NT2/D1 (cell line): ENCODE measurements around the gene PPIP5K2.

Source experiments
- DNase-seq: peaks from one replicate; pipeline ENCODE4 v3.0.0-alpha.2; 2011; ENCODE audit warnings: low read depth, low spot score
- H3K27me3 ChIP-seq: 2 replicates; pipeline ENCODE4 v1.6.0; 2011; ENCODE audit warnings: mild to moderate bottlenecking; ENCODE audit not compliant: insufficient read length, insufficient read depth
- H3K36me3 ChIP-seq: 2 replicates; pipeline ENCODE4 v1.6.1; 2011; ENCODE audit warnings: mild to moderate bottlenecking, low read length, mixed read lengths; ENCODE audit not compliant: insufficient read depth, insufficient read length
- H3K4me1 ChIP-seq: 2 replicates; pipeline ENCODE4 v1.5.1; 2011; ENCODE audit not compliant: insufficient read depth, insufficient read length
- H3K4me3 ChIP-seq: 2 replicates; pipeline ENCODE4 v1.5.1; 2011; ENCODE audit warnings: low read depth; ENCODE audit not compliant: insufficient read length
- H3K9ac ChIP-seq: 2 replicates; pipeline ENCODE4 v1.6.0; 2011; ENCODE audit warnings: low read depth; ENCODE audit not compliant: insufficient read length
- H3K9me3 ChIP-seq: 2 replicates; pipeline ENCODE4 v1.5.1; 2011; ENCODE audit warnings: mild to moderate bottlenecking, low read length; ENCODE audit not compliant: insufficient read depth
- SUZ12 ChIP-seq: IDR thresholded peaks from 2 replicates; pipeline ENCODE4 v1.6.1; 2011; ENCODE audit not compliant: insufficient read length, insufficient read depth; ENCODE audit errors: extremely low read depth
- YY1 ChIP-seq: IDR thresholded peaks from 2 replicates; pipeline ENCODE4 v1.6.1; 2011; ENCODE audit not compliant: insufficient read length, insufficient read depth
- ZNF274 ChIP-seq: IDR thresholded peaks from 2 replicates; pipeline ENCODE4 v1.6.1; 2011; ENCODE audit warnings: mild to moderate bottlenecking, low read depth, low read length

Gene PPIP5K2

DNA sequence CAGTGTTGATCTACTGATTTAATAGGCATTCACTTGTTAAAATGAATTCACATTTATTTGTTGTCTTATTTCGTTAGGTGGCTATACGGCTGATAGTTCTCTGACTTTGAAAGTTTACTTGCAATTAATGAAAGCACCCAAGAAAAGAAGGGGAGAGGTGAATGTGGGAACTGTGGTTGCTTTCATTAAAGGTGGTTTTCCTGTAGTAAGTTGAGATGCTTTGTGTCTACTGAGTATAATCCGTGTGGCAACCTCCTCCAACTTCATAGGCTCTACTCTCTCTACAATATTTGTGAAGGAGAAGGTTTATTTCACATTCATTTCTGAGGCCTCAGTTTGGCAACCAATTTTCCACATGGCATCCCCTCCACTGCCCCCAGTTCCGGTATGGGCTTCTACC is 125.7 kb downstream of the PPIP5K2 start:
- no peaks in the 10 kb centered on the region for H3K36me3 ChIP-seq
- DNase-seq = no peak
- H3K4me3 ChIP-seq = no peak overlapping the region

GRCh38 chr5:103247118-103247517 is 127.0 kb downstream of the PPIP5K2 start:
- no peak for DNase-seq
- Histone ChIP-seq H3K4me1 (no peaks in the 10 kb centered on the region), H3K9ac (no peak overlapping the region), H3K27me3 (no peaks in the 10 kb centered on the region), H3K4me3 (no peak overlapping the region), H3K9me3 (no peaks in the 10 kb centered on the region), H3K36me3 (no peaks in the 10 kb centered on the region)
- TF ChIP-seq SUZ12 (no peak), YY1 (no peak), ZNF274 (no peak)

More for the DNA sequence above, 125.7 kb downstream of the PPIP5K2 start:
- Histone ChIP-seq H3K27me3 (no peaks in the 10 kb centered on the region), H3K9me3 (no peaks in the 10 kb centered on the region), H3K4me1 (no peaks in the 10 kb centered on the region), H3K9ac (no peak overlapping the region)
- TF ChIP-seq ZNF274 (no peak), SUZ12 (no peak), YY1 (no peak)

- Histone ChIP-seq H3K9me3 (no peaks in the 10 kb centered on the region), H3K27me3 (no peaks in the 10 kb centered on the region), H3K36me3 (no peaks in the 10 kb centered on the region), H3K9ac (no peak overlapping the region), H3K4me3 (no peak overlapping the region), H3K4me1 (no peaks in the 10 kb centered on the region)
- no peak for TF ChIP-seq YY1
- TF ChIP-seq SUZ12 = no peak
- no peak for TF ChIP-seq ZNF274
- DNase-seq = no peak
These were observed 129.0 kb downstream of the PPIP5K2 start for GRCh38 chr5:103249068-103249467.

- Histone ChIP-seq H3K9me3 (no peaks in the 10 kb centered on the region), H3K36me3 (no peaks in the 10 kb centered on the region), H3K9ac (no peak overlapping the region), H3K4me1 (no peaks in the 10 kb centered on the region), H3K27me3 (no peaks in the 10 kb centered on the region), H3K4me3 (no peak overlapping the region)
- DNase-seq = no peak
- no peak for TF ChIP-seq YY1
- TF ChIP-seq SUZ12 = no peak
- TF ChIP-seq ZNF274 = no peak
These were observed 134.8 kb downstream of the PPIP5K2 start for GRCh38 chr5:103254921-103255320.

GRCh38 chr5:103255691-103256090 is 135.6 kb downstream of the PPIP5K2 start:
- Histone ChIP-seq H3K36me3 (no peaks in the 10 kb centered on the region), H3K4me3 (no peak overlapping the region), H3K27me3 (no peaks in the 10 kb centered on the region), H3K9me3 (no peaks in the 10 kb centered on the region), H3K4me1 (no peaks in the 10 kb centered on the region), H3K9ac (no peak overlapping the region)
- no peak for DNase-seq
- no peak for TF ChIP-seq ZNF274
- no peak for TF ChIP-seq SUZ12
- no peak for TF ChIP-seq YY1

DNA sequence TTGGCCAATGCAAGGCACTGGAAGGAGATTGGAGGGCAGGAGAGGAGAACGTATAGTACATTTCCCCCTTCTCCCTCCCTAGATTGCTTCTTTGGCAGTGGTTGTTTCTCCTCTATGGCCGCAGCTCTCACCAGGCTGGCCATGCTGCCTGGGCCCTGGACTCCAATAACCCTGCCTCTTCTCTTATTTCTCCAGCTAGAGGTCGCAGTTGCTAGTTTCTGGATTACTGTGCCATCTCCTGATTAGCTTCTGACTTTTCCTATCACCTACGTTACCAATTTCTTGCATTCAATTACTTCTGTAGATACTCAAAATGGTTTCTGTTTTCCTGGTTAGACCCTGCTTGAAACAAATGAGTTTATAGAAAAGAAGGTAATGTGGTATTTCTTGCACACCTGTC is 136.1 kb downstream of the PPIP5K2 start:
- no peaks in the 10 kb centered on the region for H3K27me3 ChIP-seq
- H3K36me3 ChIP-seq = no peaks in the 10 kb centered on the region
- H3K4me1 ChIP-seq = no peaks in the 10 kb centered on the region
- TF ChIP-seq SUZ12 (no peak), YY1 (no peak), ZNF274 (no peak)
- no peaks in the 10 kb centered on the region for H3K9me3 ChIP-seq
- no peak overlapping the region for H3K9ac ChIP-seq
- H3K4me3 ChIP-seq = no peak overlapping the region
- DNase-seq = no peak

DNA sequence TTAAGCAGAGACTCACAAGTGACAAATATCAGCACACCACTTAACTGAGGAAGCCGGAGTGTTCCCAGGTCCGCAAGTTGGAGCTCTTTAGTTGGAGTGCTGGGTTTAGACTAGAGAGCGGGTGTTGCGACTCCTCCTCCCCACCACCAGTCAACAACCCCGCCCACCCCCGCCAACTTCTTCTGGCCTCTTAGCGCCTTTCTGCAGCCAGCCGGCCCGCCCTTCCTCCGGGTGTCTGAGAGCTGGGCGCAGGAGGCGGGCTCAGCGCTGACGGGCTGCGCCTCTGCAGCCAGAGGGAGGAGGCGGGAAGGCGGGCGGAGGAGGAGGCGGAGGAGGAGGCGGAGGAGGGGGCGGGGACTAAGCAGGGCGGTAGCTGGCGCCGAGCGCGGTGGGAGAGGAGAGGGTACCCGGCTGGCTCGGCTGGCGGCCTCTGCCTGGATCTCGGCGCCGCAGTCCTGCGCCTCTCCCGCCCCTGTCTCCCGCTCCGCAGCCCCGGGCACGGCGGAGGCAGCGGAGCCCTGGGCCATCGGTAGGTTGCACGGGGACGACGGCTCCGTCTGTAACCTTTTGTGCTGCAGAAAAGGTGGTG is 138.4 kb downstream of the PPIP5K2 start, which contains the start of gene MACIR:
Gene MACIR (plus strand): TSS at position 396 of the 589 bp plus-strand sequence. CDS start 17,157 bp downstream, outside the sequence.
- Histone ChIP-seq H3K4me1 (no peaks in the 10 kb centered on the region), H3K9ac (peak within 1 kb of the TSS; percentile 92), H3K4me3 (peak within 1 kb of the TSS; percentile 80), H3K36me3 (no peaks in the 10 kb centered on the region), H3K27me3 (no peaks in the 10 kb centered on the region), H3K9me3 (no peaks in the 10 kb centered on the region)
- TF ChIP-seq YY1 (no peak), SUZ12 (no peak), ZNF274 (no peak)
- DNase-seq = peak; percentile 93
